Suppressor macrophage treated with lipopolysaccharide for 4 hours (primary cell): Measurements from ENCODE around the gene EMX1.
"Not testable (repeated sequence)": the region's sequence is repeated elsewhere in the genome, so short reads cannot be mapped to it uniquely, and the experiment has no call there.

Experiments
- DNase-seq: peaks from one replicate; pipeline ENCODE4 v3.0.0-alpha.2; 2020

The EMX1 gene

GRCh38 chr2:72901426-72901825 lies 15.9 kb upstream of the EMX1 start:
- no peak for DNase-seq

- DNase-seq, result not testable (repeated sequence)
These were observed 9.9 kb upstream of the EMX1 start for GRCh38 chr2:72907369-72907768.

DNA sequence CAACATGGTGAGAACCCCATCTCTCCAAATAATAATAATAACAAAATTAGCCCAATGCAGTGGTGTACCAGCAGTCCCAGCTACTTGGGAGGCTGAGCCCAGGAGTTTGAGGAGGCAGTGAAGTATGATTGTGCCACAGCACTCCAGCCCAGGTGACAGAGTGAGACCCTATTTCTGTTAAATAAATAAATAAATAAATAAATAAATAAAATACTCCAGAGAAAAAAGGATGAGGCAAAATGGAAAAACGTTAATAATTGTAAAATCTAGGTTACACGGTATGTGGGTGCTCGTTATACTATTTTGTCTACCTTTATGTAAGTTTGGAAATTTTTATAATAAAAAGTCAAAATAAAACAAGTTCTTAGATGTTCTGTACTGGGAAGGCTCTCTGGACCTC lies 8.6 kb upstream of the EMX1 start:
- no peak for DNase-seq

DNA sequence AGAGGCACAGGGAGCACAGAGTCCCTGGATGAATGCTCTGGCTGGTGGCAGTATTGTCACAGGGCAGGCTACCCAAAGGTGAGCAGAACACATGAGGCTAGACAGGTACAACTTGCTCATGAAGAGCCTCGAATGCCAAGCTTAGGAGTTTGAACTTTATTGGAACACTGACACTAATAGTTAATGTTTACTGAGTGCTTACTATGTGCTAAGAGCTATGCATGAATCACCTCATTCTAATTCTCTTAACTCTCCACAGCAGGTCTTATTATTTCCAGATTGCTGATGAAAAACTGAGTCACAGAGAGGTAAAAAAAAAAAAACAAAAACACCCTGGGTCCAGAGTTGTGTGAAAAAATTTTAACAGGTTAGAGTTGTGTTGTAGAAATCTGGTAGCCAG lies 6.1 kb upstream of the EMX1 start:
- DNase-seq, result no peak

DNA sequence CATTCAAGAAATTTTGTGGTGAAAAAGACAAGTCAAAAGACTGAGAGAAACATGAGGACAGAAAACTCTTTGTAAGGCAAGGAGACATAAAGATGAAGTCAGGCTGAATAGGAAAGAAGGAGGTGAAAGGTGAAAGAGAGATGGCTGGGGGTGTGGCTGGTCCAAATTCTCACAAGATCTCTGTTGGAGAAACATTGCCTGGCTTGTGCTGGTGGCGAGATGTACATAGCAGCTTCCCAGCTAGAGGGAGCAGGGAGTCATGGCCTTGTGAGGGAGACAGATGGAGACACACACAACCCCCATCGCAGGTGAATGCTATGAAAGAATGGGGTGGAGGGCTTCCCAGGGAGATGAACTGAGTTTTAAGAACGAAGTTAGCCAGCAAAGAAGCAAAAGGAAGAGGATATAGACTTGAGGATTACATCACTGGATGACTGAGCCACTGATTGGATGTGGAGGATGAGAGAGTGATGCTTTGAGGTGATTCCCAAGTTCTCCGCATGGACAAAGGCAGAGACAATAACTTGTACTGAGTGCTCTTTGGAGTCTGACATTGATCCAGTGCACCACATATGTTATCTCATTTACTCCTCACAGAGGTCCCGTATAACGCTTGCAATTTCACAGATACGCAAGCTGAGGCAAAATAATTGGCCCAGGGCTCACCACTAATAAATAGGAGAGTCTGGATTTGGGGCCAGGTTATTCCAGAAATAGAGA lies 3.7 kb upstream of the EMX1 start:
- DNase-seq, result no peak

DNA sequence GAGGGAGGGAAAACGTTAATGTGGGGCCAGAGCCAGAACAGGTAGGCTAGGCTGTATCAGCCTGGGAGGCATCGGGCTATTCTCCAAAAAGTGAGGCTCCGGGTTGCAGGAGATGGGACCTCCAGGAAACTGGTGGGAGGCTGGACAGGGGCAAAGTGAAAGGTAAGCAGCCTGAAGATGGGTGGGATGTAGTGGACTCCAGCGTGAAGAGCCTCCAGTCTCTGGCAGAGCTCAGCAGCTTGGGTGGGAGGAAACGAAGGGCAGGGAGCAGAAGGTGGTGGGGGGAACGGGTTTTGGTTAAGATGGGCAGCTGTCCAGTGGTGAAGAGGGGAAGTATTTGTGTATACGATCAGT lies 3.1 kb upstream of the EMX1 start:
- no peak for DNase-seq

DNA sequence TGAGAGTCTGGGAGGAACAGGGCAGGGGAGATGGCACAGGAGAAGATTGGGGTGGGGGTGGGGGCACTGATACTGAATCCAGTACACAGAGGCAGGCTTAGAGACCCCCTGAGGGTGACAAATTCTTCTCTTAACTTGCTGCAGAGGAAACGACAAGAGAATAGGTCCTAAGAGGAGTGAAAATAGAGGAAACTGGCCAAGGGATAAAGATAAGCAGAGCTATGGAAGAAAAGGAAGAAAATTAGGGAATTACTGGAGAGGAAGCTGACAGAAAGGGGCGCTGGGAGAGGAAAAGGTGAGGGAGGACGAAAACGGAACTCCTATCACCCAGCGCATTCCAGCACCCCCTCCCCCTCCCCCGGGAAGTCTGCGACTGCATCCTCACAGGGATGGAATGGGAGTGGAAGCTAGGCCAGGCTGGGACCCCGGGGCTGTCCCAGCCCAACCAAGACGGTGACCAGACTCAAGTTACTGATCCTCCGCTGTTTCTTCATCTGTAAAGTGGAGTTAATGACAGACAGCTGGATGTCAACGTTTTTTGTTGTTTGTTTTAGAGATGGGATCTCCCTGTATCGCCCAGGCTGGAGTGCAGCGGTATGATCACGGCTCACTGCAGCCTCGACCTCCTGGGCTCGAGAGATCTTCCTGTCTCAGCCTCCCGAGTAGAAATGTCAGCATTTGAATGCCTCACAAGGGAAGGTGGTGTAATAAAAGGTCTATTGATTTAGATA lies 2.6 kb upstream of the EMX1 start:
- no peak for DNase-seq

DNA sequence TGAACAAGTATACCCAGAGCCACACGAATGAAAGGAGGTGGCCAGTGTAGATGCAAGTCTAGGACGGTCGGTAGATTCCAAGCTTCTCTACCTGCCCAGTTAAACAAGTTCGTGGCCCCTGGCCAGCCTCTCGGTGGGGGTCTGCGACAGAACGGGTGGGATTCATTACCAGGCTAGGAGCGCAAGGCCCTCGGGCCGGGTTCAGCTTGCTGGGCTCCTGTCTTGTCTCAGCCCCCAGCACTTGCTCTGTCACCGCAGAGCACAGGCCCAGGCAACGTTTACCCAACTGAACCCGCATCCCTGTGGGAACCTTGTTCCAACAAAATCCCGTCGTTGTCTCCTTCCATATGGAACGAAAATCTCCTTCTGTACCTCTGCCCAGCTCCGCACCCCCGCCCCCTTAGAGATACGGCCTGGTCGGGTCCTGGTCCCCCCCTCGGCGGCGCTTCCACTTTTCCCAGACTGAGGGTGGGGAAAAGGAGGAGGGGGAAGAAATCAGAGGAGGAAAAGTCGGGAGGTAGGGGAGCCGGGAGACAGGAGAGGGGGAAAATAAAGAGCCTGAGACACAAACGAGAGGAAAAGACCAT lies 1.9 kb upstream of the EMX1 start:
- DNase-seq, result no peak

- DNase-seq, result peak; percentile 34
These were observed 1.2 kb upstream of the EMX1 start for GRCh38 chr2:72915907-72916742.

DNA sequence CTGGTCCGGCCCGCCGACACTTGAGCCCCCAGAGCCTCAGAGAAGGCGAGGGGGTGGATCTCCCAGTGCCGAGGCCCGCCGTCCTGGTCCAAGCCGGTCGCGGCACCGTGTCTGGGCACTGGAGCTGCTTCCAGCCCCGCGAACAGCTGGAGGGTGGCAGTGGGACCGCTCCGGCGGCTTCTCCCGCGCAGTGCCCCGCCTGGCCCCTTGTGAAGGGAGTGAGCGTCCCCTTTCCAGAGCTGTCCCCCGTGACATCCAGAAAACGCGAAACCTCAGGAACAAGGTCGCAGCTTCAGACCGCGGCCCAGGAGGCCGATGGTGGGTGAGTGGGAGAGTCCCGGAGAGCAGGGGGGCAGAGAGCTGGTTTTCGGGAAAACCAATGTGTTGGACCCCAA lies 579 bp upstream of the EMX1 start:
- DNase-seq, result no peak

- DNase-seq, result no peak
These were observed 696 bp downstream of the EMX1 start for GRCh38 chr2:72917877-72918553.

- DNase-seq, result no peak
These were observed 2.3 kb downstream of the EMX1 start for GRCh38 chr2:72919414-72920317.

DNA sequence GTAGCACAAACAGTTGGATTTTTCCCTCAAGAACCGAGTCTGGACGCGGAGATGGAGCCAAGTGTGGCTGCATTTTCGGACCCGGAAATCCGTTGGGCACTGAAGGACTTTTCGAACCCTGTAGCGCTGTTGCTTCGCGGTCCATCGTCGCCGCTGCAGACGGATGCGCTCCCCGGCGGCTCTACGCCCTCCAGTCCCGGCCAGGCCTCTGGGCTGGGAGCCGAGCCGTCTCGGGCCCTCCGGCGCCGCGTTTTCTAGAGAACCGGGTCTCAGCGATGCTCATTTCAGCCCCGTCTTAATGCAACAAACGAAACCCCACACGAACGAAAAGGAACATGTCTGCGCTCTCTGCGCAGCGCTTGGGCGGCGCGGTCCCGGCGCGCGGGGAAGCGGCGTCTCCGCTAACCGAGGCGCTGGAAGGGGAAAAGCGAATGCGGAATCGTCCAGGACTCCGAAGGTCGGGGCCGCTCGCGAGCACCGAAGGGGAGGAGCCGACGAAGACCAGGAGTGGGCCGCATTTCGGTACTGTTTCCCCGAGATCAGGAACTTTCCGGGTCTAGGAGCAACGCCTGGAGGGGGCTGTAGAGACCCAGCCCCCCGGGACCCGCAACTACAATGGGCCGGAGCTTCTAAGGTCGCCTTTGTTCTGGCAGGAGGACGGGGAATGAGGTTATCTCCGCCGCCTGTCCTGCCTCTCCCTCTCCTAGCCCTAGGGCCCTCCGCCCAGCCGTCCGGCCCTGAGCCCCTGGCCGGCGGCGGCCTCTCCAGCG lies 3.2 kb downstream of the EMX1 start:
- DNase-seq, result peak; percentile 34

GRCh38 chr2:72921088-72921851 lies 4.0 kb downstream of the EMX1 start:
- DNase-seq, result no peak

GRCh38 chr2:72921853-72922252 lies 4.5 kb downstream of the EMX1 start:
- no peak for DNase-seq

DNA sequence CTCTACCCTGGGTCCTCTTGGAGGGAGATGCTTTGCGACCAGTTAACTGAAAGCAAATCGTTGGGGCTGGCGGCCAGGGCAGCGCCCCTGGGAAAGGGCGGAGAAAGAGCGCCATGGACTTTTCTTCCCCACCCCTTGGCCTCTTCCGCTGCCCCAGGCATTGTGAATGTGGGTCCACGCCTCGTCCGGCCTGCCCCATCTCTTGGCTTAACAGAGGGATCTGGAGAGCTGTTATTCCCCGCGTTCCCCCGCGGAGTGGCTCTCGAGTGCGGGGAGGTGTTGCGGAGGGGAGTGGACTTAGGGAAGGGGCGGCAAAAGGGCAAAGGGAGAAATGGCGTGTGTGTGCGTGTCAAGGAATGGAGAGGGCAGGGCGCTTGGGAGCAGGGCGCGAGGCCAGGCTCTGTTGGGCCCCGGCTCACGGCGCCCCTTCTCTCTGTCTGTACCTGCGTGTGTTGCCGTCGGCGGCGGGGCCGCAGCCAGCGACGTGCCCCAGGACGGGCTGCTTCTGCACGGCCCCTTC lies 6.6 kb downstream of the EMX1 start:
- no peak for DNase-seq

DNA sequence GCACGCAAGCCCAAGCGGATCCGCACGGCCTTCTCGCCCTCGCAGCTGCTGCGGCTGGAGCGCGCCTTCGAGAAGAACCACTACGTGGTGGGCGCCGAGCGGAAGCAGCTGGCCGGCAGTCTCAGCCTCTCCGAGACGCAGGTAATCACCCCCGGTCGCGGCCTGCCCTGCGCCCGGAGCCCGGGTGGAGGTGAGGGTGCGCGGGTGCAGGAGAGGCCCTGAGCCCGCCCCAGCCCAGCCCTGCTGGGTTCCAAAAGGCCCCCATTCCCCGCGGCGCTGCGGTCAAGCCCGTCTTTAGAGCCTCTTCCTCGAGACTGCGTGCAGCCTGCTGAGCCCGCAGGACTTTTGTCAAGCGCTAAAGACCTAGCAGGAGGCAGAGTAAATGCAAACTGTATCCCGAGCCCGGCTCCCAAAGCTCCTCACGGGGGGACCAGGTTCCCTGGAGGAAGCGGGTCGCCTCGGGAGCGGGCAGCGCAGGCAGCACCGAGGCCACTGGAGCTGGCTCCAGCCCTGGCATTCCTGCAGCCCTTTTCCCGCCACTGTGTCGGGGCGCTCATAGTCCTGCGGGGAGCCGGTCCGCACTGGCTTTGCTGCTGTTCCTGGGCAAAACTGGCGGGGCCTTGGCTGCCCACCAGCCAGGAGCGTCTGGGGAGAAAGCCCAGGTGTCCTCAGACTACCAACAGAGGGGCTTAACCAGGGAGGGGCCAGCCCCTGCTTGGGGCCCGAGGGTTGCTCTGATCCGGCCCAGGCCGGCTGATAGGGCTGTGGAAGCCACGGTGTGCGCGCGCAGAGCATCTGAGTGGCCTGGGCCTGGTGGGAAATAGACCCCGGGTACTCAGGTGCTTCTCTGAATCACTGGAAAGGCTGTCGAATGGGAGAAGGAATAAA lies 7.3 kb downstream of the EMX1 start:
- no peak for DNase-seq

DNA sequence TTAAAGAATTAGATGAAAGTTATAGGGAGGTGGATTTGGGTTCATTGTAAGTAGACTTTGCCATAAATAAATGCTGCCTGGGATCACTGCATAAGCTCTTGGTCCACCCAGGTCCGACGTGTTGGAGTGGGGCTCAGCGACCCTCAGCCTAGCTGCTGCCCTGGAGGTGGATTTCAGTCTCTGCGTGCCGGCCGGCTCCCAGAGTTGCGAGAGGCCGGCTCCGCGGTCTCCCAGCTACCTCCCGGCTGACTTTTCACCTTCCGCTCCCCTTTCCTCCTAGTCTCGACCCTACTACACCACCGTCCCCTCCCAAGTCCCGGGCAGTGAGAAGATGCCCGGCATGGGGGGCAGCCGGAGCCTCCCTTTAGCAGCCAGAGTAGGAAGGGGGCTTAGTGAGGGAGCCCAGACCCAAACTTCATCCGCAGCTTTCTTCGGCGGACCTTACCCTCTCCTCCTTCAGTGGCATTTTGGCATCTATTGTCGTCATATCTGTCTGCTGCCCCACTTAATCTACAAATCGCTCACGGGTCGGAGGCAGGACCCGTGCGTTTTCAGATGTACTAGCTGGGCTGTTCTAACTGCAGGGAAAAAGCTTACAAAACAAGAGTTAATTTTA lies 8.1 kb downstream of the EMX1 start:
- no peak for DNase-seq
